Testis (tissue), 3 donors: Measurements from ENCODE around the gene PARVG. TPM values are rescaled to one million over a fixed set of nuclear protein-coding genes. Genes with fewer than 3 reads are reported as not detected.

ENCODE experiments used
- DNase-seq: peaks from one replicate; pipeline ENCODE4 v3.0.0-alpha.2; 2019
- H3K27ac ChIP-seq, 2 donors: fragments of 200-600 bp; sonication (generic); one replicate each; pipeline ENCODE4 v1.5.1; 2019
- H3K27me3 ChIP-seq: fragments of 200-600 bp; sonication (generic); one replicate; pipeline ENCODE4 v1.5.1; 2019
- H3K36me3 ChIP-seq: fragments of 200-600 bp; sonication (generic); one replicate; pipeline ENCODE4 v1.5.1; 2017; ENCODE audit warnings: low read depth; ENCODE audit errors: missing control alignments
- H3K4me1 ChIP-seq: fragments of 200-600 bp; sonication (generic); one replicate; pipeline ENCODE4 v1.5.1; 2019
- H3K4me3 ChIP-seq, 2 donors: fragments of 200-600 bp; sonication (generic); one replicate each; pipeline ENCODE4 v1.5.1; 2017 to 2019
- H3K9me3 ChIP-seq: fragments of 200-600 bp; sonication (generic); one replicate; pipeline ENCODE4 v1.5.1; 2017
- CTCF ChIP-seq, 3 experiments: fragments of 450-650 bp in 2 of 3; fragments of 200-600 bp in 1 of 3; sonication (generic) in 1 of 3; IDR thresholded peaks; one replicate each; pipeline ENCODE4 v1.5.1; 2016 to 2019; ENCODE audit warnings: antibody characterized with exemption in 3 of 3, mild to moderate bottlenecking in 2 of 3, moderate library complexity in 1 of 3
- POLR2A ChIP-seq: fragments of 450-650 bp; IDR thresholded peaks from one replicate; pipeline ENCODE4 v1.6.1; 2017; ENCODE audit warnings: antibody characterized with exemption, mild to moderate bottlenecking, moderate library complexity
- WGBS, 2 donors: methylation state at CpG; one replicate each; pipeline ENCODE4 v1.1.5; 2018; 5-methylcytosine and 5-hydroxymethylcytosine counted together
- intact Hi-C: fragments of 100-400 bp; cut with DNase I; formaldehyde crosslinking; loops from one replicate; pipeline ENCODE4 v1.15.1; 2023; ENCODE audit warnings: low total_unique reads
- polyA plus RNA-seq: library from polyadenylated mRNA; stranded (reverse); fragments of 350-450 nt; fragmentation: Illumina TruSeq; extraction: RNeasy Lipid Tissue Mini Kit (QIAGEN cat#74804); gene quantifications from one replicate; pipeline ENCODE4 v1.2.3, GENCODE V29; 2014; ENCODE audit warnings: low read depth, low replicate concordance; ENCODE audit not compliant: insufficient read depth
- total RNA-seq, 2 donors: library from RNA; depleted of rRNA; stranded (reverse); fragments of >200 nt; gene quantifications; one replicate each; pipeline ENCODE4 v1.2.3, GENCODE V29; 2016

Gene PARVG
- total and polyA plus RNA-seq, 3 donors from 2014 or later, result 7.2 to 14.1 (median 9.7) TPM

GRCh38 chr22:44202261-44202789 is 21.6 kb downstream of the PARVG start:
- TF ChIP-seq POLR2A (no peak), CTCF (IDR thresholded peaks at IDR 0.05) (no peak)
- no peaks in the 10 kb centered on the region for H3K4me1 ChIP-seq
- H3K4me3 ChIP-seq, result no peak overlapping the region
- WGBS, 2 donors, result 70 to 71% methylated on average over 11 of the region's 11 CpGs
- no peaks in the 10 kb centered on the region for H3K9me3 ChIP-seq
- intact Hi-C loops, result no loop called here
- H3K27me3 ChIP-seq, result no peaks in the 10 kb centered on the region
- H3K27ac ChIP-seq, result no peak overlapping the region
- no peak for DNase-seq
- no peaks in the 10 kb centered on the region for H3K36me3 ChIP-seq

- H3K36me3 ChIP-seq, result no peaks in the 10 kb centered on the region
- 65 to 73% methylated on average over 6 of the region's 6 CpGs for WGBS, 2 donors
- no peaks in the 10 kb centered on the region for H3K9me3 ChIP-seq
- intact Hi-C loops, result no loop called here
- no peak overlapping the region for H3K4me3 ChIP-seq
- no peak overlapping the region for H3K27ac ChIP-seq
- DNase-seq, result no peak
- TF ChIP-seq CTCF (IDR thresholded peaks at IDR 0.05) (no peak), POLR2A (no peak)
- no peaks in the 10 kb centered on the region for H3K27me3 ChIP-seq
- no peaks in the 10 kb centered on the region for H3K4me1 ChIP-seq
Measured at GRCh38 chr22:44203203-44203602, 22.5 kb downstream of the PARVG start.

- no peaks in the 10 kb centered on the region for H3K4me1 ChIP-seq
- no peak for TF ChIP-seq POLR2A
- no peak for TF ChIP-seq CTCF (IDR thresholded peaks at IDR 0.05)
- intact Hi-C loops, result no loop called here
- H3K27me3 ChIP-seq, result no peaks in the 10 kb centered on the region
- no peaks in the 10 kb centered on the region for H3K36me3 ChIP-seq
- H3K27ac ChIP-seq, result no peak overlapping the region
- WGBS, 2 donors, result 83 to 94% methylated on average over 8 to 16 of the region's 16 CpGs
- no peak overlapping the region for H3K4me3 ChIP-seq
- no peak for DNase-seq
- no peaks in the 10 kb centered on the region for H3K9me3 ChIP-seq
Measured at GRCh38 chr22:44204739-44205515, 24.2 kb downstream of the PARVG start.

DNA sequence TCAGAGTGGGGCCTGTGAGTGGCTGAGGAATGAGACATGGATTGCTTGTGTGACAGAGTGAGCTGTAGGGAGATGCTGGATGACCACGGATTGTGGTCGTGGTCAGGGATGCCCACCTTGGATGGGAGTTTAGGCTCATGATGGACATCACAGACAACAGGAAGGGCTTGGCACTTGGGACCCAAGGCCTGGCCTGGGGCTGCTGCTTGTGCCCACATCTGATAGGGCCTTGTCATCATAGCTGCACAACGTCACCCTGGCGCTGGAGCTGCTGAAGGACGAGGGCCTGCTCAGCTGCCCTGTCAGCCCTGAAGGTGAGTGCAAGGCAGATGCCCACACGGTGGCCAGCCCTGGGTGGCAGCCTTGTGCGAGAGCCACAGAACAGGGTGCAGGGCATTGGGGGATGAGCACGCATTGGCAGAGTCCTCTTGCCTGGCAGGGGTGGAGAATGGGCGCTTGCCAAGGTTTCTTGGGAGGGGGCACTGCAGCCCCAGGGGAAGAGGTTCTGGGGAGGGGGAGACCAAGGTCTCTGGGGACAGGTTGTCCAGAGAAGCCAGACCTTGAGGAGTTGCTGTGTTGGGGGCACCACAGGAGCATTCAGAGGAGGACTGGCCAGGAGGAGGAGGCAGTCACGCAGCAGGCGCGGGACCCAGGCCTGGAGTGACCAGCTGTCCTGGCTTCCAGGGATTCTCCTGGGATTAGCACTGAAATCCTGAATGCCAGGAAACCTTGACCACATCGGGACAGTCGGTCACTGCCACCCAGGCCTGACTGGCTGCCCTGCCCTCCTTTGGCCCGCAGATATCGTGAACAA is 25.0 kb downstream of the PARVG start:
- Histone ChIP-seq H3K4me3 (no peak overlapping the region), H3K27me3 (no peaks in the 10 kb centered on the region), H3K4me1 (no peaks in the 10 kb centered on the region), H3K9me3 (no peaks in the 10 kb centered on the region), H3K27ac (no peak overlapping the region), H3K36me3 (no peaks in the 10 kb centered on the region)
- intact Hi-C loops, result no loop called here
- TF ChIP-seq POLR2A, result no peak
- TF ChIP-seq CTCF (IDR thresholded peaks at IDR 0.05), result no peak
- DNase-seq, result no peak
- WGBS, 2 donors, result 92% methylated on average over 15 of the region's 16 CpGs; no CpG with 5 or more reads in 1 of the 2 donors
